Natural killer cell (primary cell): ENCODE results near the gene BICC1. TPM values are rescaled to one million over a fixed set of nuclear protein-coding genes. Genes with fewer than 3 reads are reported as not detected.

Source experiments
- ATAC-seq, 3 donors: fragments of 150-1000 bp in 2 of 3; fragments of 200-7000 bp in 1 of 3; cut with Tn5 transposase; 1 replicate in 1 of 3; 2 replicates in 2 of 3; pipeline ENCODE4 v1.10.0; 2021; ENCODE audit warnings: mild to moderate bottlenecking in 2 of 3, moderate library complexity in 2 of 3
- DNase-seq, 2 donors: peaks; one replicate each; pipeline versions ENCODE4 v3.0.0 to v3.0.0-alpha.2; 2013 to 2021; ENCODE audit warnings: mixed read lengths in 1 of 2
- H3K27ac ChIP-seq: one replicate; pipeline ENCODE4 v1.5.1; 2013; ENCODE audit warnings: mild to moderate bottlenecking, low read length
- H3K27me3 ChIP-seq: one replicate; pipeline ENCODE4 v1.6.1; 2013; ENCODE audit warnings: low read length; ENCODE audit not compliant: control insufficient read depth, insufficient read depth
- H3K36me3 ChIP-seq: one replicate; pipeline ENCODE4 v1.6.1; 2013; ENCODE audit warnings: low read length; ENCODE audit not compliant: control insufficient read depth, insufficient read depth
- H3K4me1 ChIP-seq: one replicate; pipeline ENCODE4 v1.6.1; 2013; ENCODE audit warnings: low read length; ENCODE audit not compliant: control insufficient read depth, insufficient read depth
- H3K4me3 ChIP-seq: one replicate; pipeline ENCODE4 v1.5.1; 2013; ENCODE audit warnings: low read length
- H3K9me3 ChIP-seq: one replicate; pipeline ENCODE4 v1.6.1; 2013; ENCODE audit warnings: low read length; ENCODE audit not compliant: control insufficient read depth, insufficient read depth
- H3K27ac Mint-ChIP-seq, 2 donors: one replicate each; pipeline ENCODE4 v1.8.0; 2022; ENCODE audit warnings: mild to moderate bottlenecking in 2 of 2, mixed read lengths in 2 of 2, moderate library complexity in 1 of 2
- H3K27me3 Mint-ChIP-seq, 2 donors: one replicate each; pipeline ENCODE4 v1.8.0; 2022; ENCODE audit warnings: low read depth in 2 of 2, mixed read lengths in 2 of 2
- H3K36me3 Mint-ChIP-seq: one replicate; pipeline ENCODE4 v1.8.0; 2022; ENCODE audit warnings: mixed read lengths
- H3K4me1 Mint-ChIP-seq, 2 donors: one replicate each; pipeline ENCODE4 v1.8.0; 2022; ENCODE audit warnings: mixed read lengths in 2 of 2
- H3K4me3 Mint-ChIP-seq: one replicate; pipeline ENCODE4 v1.8.0; 2022; ENCODE audit warnings: mild to moderate bottlenecking, moderate library complexity, mixed read lengths
- H3K9me3 Mint-ChIP-seq, 2 donors: one replicate each; pipeline ENCODE4 v1.8.0; 2022; ENCODE audit warnings: mixed read lengths in 2 of 2
- CTCF ChIP-seq: fragments of 200-600 bp; IDR thresholded peaks from one replicate; pipeline ENCODE4 v1.8.0; 2022; ENCODE audit warnings: antibody characterized with exemption
- WGBS: methylation state at CpG from one replicate; pipeline ENCODE4 v1.1.7; 2013; ENCODE audit warnings: missing lambda C conversion rate; ENCODE audit not compliant: insufficient coverage; 5-methylcytosine and 5-hydroxymethylcytosine counted together
- intact Hi-C: fragments of 100-400 bp; cut with micrococcal nuclease; formaldehyde crosslinking; loops from one replicate; pipeline ENCODE4 v1.14.2; 2022
- total RNA-seq, 4 donors: library from RNA; stranded (reverse); fragments of 120-200 nt in 1 of 4; gene quantifications; one replicate each; pipeline versions ENCODE4 v1.2.3 to v1.2.4, GENCODE V29; 2013 to 2022

BICC1 gene
- total RNA-seq, 3 donors from 2014 or later (not counting 1 experiment from before 2014, with no cell fraction given) = 0.14 TPM; not detected in 2

GRCh38 chr10:58514111-58514770 lies 1.6 kb downstream of the BICC1 start:
- Histone ChIP-seq H3K36me3 (no peaks in the 10 kb centered on the region), H3K4me3 (no peak overlapping the region), H3K27ac (no peak overlapping the region), H3K4me1 (peaks cover 7% of the 10 kb centered on the region), H3K27me3 (peaks cover 21% of the 10 kb centered on the region), H3K9me3 (no peaks in the 10 kb centered on the region)
- 45% methylated on average over 8 of the region's 13 CpGs for WGBS
- Mint-ChIP-seq H3K27me3 (peaks cover 0 to 12% of the 10 kb centered on the region in 2 donors), H3K27ac (no peak overlapping the region), H3K9me3 (no peaks in the 10 kb centered on the region), H3K4me1 (peaks cover 0 to 6% of the 10 kb centered on the region in 2 donors), H3K36me3 (no peaks in the 10 kb centered on the region), H3K4me3 (peak overlapping the region; percentile 78)
- no peak for DNase-seq
- TF ChIP-seq CTCF = no peak
- intact Hi-C loops = no loop called here
- no peak for ATAC-seq

GRCh38 chr10:58515291-58515941 lies 2.7 kb downstream of the BICC1 start:
- H3K36me3 ChIP-seq = no peaks in the 10 kb centered on the region
- H3K4me1 Mint-ChIP-seq = peaks cover 0 to 6% of the 10 kb centered on the region in 2 donors
- no peaks in the 10 kb centered on the region for H3K9me3 Mint-ChIP-seq
- H3K27me3 Mint-ChIP-seq = peaks cover 0 to 12% of the 10 kb centered on the region in 2 donors
- no peaks in the 10 kb centered on the region for H3K36me3 Mint-ChIP-seq
- no peak overlapping the region for H3K4me3 ChIP-seq
- DNase-seq = no peak
- no peak for ATAC-seq
- no peak overlapping the region for H3K27ac Mint-ChIP-seq
- intact Hi-C loops = no loop called here
- H3K27me3 ChIP-seq = peaks cover 21% of the 10 kb centered on the region
- H3K4me1 ChIP-seq = peaks cover 7% of the 10 kb centered on the region
- no peak for TF ChIP-seq CTCF
- no peak overlapping the region for H3K4me3 Mint-ChIP-seq
- 88% methylated on average over 3 of the region's 4 CpGs for WGBS
- H3K27ac ChIP-seq = no peak overlapping the region
- no peaks in the 10 kb centered on the region for H3K9me3 ChIP-seq

- peaks cover 21% of the 10 kb centered on the region for H3K27me3 ChIP-seq
- intact Hi-C loops = no loop called here
- WGBS = no CpG with 5 or more reads among the region's 1 CpG
- no peaks in the 10 kb centered on the region for H3K36me3 ChIP-seq
- Mint-ChIP-seq H3K4me1 (peaks cover 0 to 6% of the 10 kb centered on the region in 2 donors), H3K27ac (no peak overlapping the region), H3K36me3 (no peaks in the 10 kb centered on the region), H3K4me3 (no peak overlapping the region), H3K27me3 (peaks cover 0 to 12% of the 10 kb centered on the region in 2 donors), H3K9me3 (no peaks in the 10 kb centered on the region)
- no peak overlapping the region for H3K4me3 ChIP-seq
- no peak for TF ChIP-seq CTCF
- no peak for DNase-seq
- ATAC-seq = no peak
- no peaks in the 10 kb centered on the region for H3K9me3 ChIP-seq
- no peak overlapping the region for H3K27ac ChIP-seq
- H3K4me1 ChIP-seq = peaks cover 7% of the 10 kb centered on the region
Observed at GRCh38 chr10:58516119-58516518, 3.4 kb downstream of the BICC1 start.
